H9 (cell line): ENCODE measurements around the gene SLIT2. TPM values are rescaled to one million over a fixed set of nuclear protein-coding genes. Genes with fewer than 3 reads are reported as not detected.

ENCODE experiments used
- DNase-seq: peaks from one replicate; pipeline ENCODE4 v3.0.0-alpha.2; 2017
- H2AFZ ChIP-seq: one replicate; pipeline ENCODE4 v1.6.1; 2013; ENCODE audit warnings: mild to moderate bottlenecking, low read length, control low read depth, moderate library complexity
- H2AK5ac ChIP-seq: 2 replicates; pipeline ENCODE4 v1.6.1; 2013; ENCODE audit warnings: low read length, control low read depth, mixed read lengths; ENCODE audit not compliant: insufficient read length
- H2BK120ac ChIP-seq: one replicate; pipeline ENCODE4 v1.6.1; 2013; ENCODE audit warnings: low read depth, mild to moderate bottlenecking, low read length, control low read depth, inconsistent platforms; ENCODE audit not compliant: poor library complexity, severe bottlenecking
- H2BK12ac ChIP-seq: 2 replicates; pipeline ENCODE4 v1.6.1; 2013; ENCODE audit warnings: low read length, control low read depth, mixed read lengths, low read depth; ENCODE audit not compliant: insufficient read length
- H2BK15ac ChIP-seq: 2 replicates; pipeline ENCODE4 v1.6.1; 2013; ENCODE audit warnings: low read depth, low read length, control low read depth
- H2BK20ac ChIP-seq: one replicate; pipeline ENCODE4 v1.6.1; 2013; ENCODE audit warnings: low read depth, mild to moderate bottlenecking, low read length, control low read depth, inconsistent platforms; ENCODE audit not compliant: poor library complexity, severe bottlenecking
- H2BK5ac ChIP-seq: 2 replicates; pipeline ENCODE4 v1.6.1; 2013; ENCODE audit warnings: low read length, control low read depth, mixed read lengths; ENCODE audit not compliant: insufficient read length
- H3K14ac ChIP-seq: 2 replicates; pipeline ENCODE4 v1.6.1; 2013; ENCODE audit warnings: low read length, control low read depth; ENCODE audit not compliant: insufficient read depth
- H3K18ac ChIP-seq: 2 replicates; pipeline ENCODE4 v1.6.1; 2013; ENCODE audit warnings: low read depth, mild to moderate bottlenecking, mixed read lengths, low read length, control low read depth; ENCODE audit not compliant: insufficient read length
- H3K23ac ChIP-seq: 2 replicates; pipeline ENCODE4 v1.6.1; 2013; ENCODE audit warnings: low read length, control low read depth, mixed read lengths, low read depth; ENCODE audit not compliant: insufficient read length
- H3K23me2 ChIP-seq: 2 replicates; pipeline ENCODE4 v1.6.1; 2013; ENCODE audit warnings: low read depth, mild to moderate bottlenecking, mixed read lengths, low read length, control low read depth; ENCODE audit not compliant: insufficient read length, poor library complexity, severe bottlenecking
- H3K27ac ChIP-seq: 2 replicates; pipeline ENCODE4 v1.5.1; 2013; ENCODE audit warnings: low read length, control low read depth, mixed read lengths, low read depth; ENCODE audit not compliant: insufficient read length
- H3K27me3 ChIP-seq: 2 replicates; pipeline ENCODE4 v1.6.1; 2013; ENCODE audit warnings: low read length, control low read depth, inconsistent platforms; ENCODE audit not compliant: insufficient read depth
- H3K4ac ChIP-seq: 2 replicates; pipeline ENCODE4 v1.6.1; 2013; ENCODE audit warnings: low read depth, mild to moderate bottlenecking, control low read depth, inconsistent platforms, low read length, moderate library complexity
- H3K4me1 ChIP-seq: 2 replicates; pipeline ENCODE4 v1.6.1; 2013; ENCODE audit warnings: low read length, control low read depth, inconsistent platforms; ENCODE audit not compliant: insufficient read depth
- H3K4me2 ChIP-seq: 2 replicates; pipeline ENCODE4 v1.6.1; 2013; ENCODE audit warnings: low read length, control low read depth, mixed read lengths; ENCODE audit not compliant: insufficient read length, insufficient read depth
- H3K56ac ChIP-seq: 2 replicates; pipeline ENCODE4 v1.6.1; 2013; ENCODE audit warnings: low read depth, mild to moderate bottlenecking, mixed read lengths, low read length, control low read depth; ENCODE audit not compliant: insufficient read length
- H3K79me1 ChIP-seq: 2 replicates; pipeline ENCODE4 v1.6.1; 2013; ENCODE audit warnings: low read depth, mild to moderate bottlenecking, moderate library complexity, low read length, control low read depth, inconsistent platforms; ENCODE audit not compliant: insufficient read depth, poor library complexity, severe bottlenecking
- H3K79me2 ChIP-seq: 2 replicates; pipeline ENCODE4 v1.6.1; 2013; ENCODE audit warnings: low read length, control low read depth, inconsistent platforms; ENCODE audit not compliant: insufficient read depth
- H3K9ac ChIP-seq: 2 replicates; pipeline ENCODE4 v1.6.1; 2013; ENCODE audit warnings: low read length, control low read depth, mixed read lengths; ENCODE audit not compliant: insufficient read length; ENCODE audit errors: extremely low read depth
- H3K9me3 ChIP-seq: one replicate; pipeline ENCODE4 v1.6.1; 2013; ENCODE audit warnings: low read depth, low read length, inconsistent platforms; ENCODE audit not compliant: control insufficient read depth
- H3T11ph ChIP-seq: one replicate; pipeline ENCODE4 v1.6.1; 2013; ENCODE audit warnings: mild to moderate bottlenecking, low read length, control low read depth, inconsistent platforms
- H4K20me1 ChIP-seq: one replicate; pipeline ENCODE4 v1.6.1; 2013; ENCODE audit not compliant: control insufficient read depth, insufficient read length, insufficient read depth
- H4K5ac ChIP-seq: 2 replicates; pipeline ENCODE4 v1.6.1; 2013; ENCODE audit warnings: low read depth, mild to moderate bottlenecking, mixed read lengths, low read length, control low read depth; ENCODE audit not compliant: insufficient read length
- H4K8ac ChIP-seq: replicated peaks from 2 replicates; pipeline ENCODE4 v1.6.1; 2013; ENCODE audit warnings: low read length, control low read depth, mixed read lengths, low read depth; ENCODE audit not compliant: insufficient read length
- H4K91ac ChIP-seq: 2 replicates; pipeline ENCODE4 v1.6.1; 2013; ENCODE audit warnings: low read depth, mild to moderate bottlenecking, moderate library complexity, mixed read lengths, low read length, control low read depth; ENCODE audit not compliant: insufficient read length
- H3K27ac Mint-ChIP-seq, 3 experiments: 2 replicates in 2 of 3; 3 replicates in 1 of 3; pipeline ENCODE4 v1.8.0; 2020 to 2021; ENCODE audit warnings: mixed read lengths in 3 of 3, mild to moderate bottlenecking in 1 of 3, moderate library complexity in 1 of 3
- H3K27me3 Mint-ChIP-seq: 2 replicates; pipeline ENCODE4 v1.8.0; 2021; ENCODE audit warnings: low read depth, mild to moderate bottlenecking, moderate library complexity, mixed read lengths
- H3K36me3 Mint-ChIP-seq, 3 experiments: 2 replicates in 2 of 3; 3 replicates in 1 of 3; pipeline ENCODE4 v1.8.0; 2020 to 2021; ENCODE audit warnings: low read depth in 3 of 3, mixed read lengths in 3 of 3; ENCODE audit not compliant: insufficient read depth in 1 of 3
- H3K4me1 Mint-ChIP-seq, 2 experiments: 2 replicates each; pipeline ENCODE4 v1.8.0; 2020; ENCODE audit warnings: mixed read lengths in 2 of 2
- H3K4me3 Mint-ChIP-seq, 2 experiments: 2 replicates in 1 of 2; 3 replicates in 1 of 2; pipeline ENCODE4 v1.8.0; 2020 to 2021; ENCODE audit warnings: mild to moderate bottlenecking in 2 of 2, mixed read lengths in 2 of 2, moderate library complexity in 1 of 2
- H3K9me3 Mint-ChIP-seq, 2 experiments: 2 replicates in 1 of 2; 3 replicates in 1 of 2; pipeline ENCODE4 v1.8.0; 2020; ENCODE audit warnings: mild to moderate bottlenecking in 2 of 2, mixed read lengths in 2 of 2, moderate library complexity in 1 of 2
- CTCF ChIP-seq: fragments of 200-600 bp; sonication (generic); conservative IDR thresholded peaks from 3 replicates; pipeline ENCODE4 v1.8.0; 2021; ENCODE audit warnings: antibody characterized with exemption, mild to moderate bottlenecking
- WGBS: extraction: QIAGEN DNeasy Blood & Tissue Kit; methylation state at CpG from one replicate; pipeline ENCODE4 v1.1.7; 2013; ENCODE audit warnings: missing lambda C conversion rate, low lambda C conversion rate, mixed read lengths; ENCODE audit not compliant: insufficient read length; ENCODE audit errors: extremely low coverage; 5-methylcytosine and 5-hydroxymethylcytosine counted together
- total RNA-seq: library from RNA; stranded (reverse); gene quantifications from 2 replicates; pipeline ENCODE4 v1.2.1, GENCODE V29; 2021

SLIT2 gene
- total RNA-seq, 1 experiment from 2014 or later: 1.3 TPM

DNA sequence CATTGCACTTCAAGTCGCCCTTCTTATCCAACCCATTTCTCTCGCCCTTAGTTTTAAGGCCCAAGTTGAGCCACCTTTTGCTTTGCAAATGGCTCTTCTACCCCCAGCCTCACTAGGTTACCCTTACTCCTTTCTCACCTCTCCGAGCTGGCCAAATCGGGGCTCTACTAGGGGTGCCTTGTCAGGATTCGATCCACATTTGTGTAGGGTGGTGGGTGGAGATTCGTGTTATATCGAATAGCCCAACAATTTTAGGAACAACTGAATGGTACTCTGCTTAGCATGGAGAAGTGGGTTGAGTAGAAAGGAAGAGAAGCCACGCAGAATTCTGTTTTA, 3.5 kb downstream of the SLIT2 start:
- peaks cover 35% of the 10 kb centered on the region for H3K23me2 ChIP-seq
- H2BK15ac ChIP-seq: no peak overlapping the region
- no peak for TF ChIP-seq CTCF
- no peak overlapping the region for H4K8ac ChIP-seq
- no peaks in the 10 kb centered on the region for H3K79me1 ChIP-seq
- no peak for DNase-seq
- H3K27ac Mint-ChIP-seq: peak overlapping the region in 1 of 3 experiments; percentile 41; a peak in 2 of 7 replicates
- no peak overlapping the region for H2AFZ ChIP-seq
- peak overlapping the region; percentile 86 for H3K4me2 ChIP-seq
- H3K27ac ChIP-seq: no peak overlapping the region
- no peak overlapping the region for H3K18ac ChIP-seq
- H2BK20ac ChIP-seq: no peak overlapping the region
- H2BK12ac ChIP-seq: no peak overlapping the region
- no peaks in the 10 kb centered on the region for H3K79me2 ChIP-seq
- H3K36me3 Mint-ChIP-seq: no peaks in the 10 kb centered on the region; a peak in 2 of 7 replicates
- no peaks in the 10 kb centered on the region for H4K20me1 ChIP-seq
- H2AK5ac ChIP-seq: no peak overlapping the region
- no CpG with 5 or more reads among the region's 8 CpGs for WGBS
- peaks cover 44% of the 10 kb centered on the region for H3K27me3 ChIP-seq
- no peak overlapping the region for H3K56ac ChIP-seq
- H3K4me1 Mint-ChIP-seq: peaks cover 44 to 58% of the 10 kb centered on the region in 2 experiments
- H3K9ac ChIP-seq: no peak overlapping the region
- no peak overlapping the region for H3K23ac ChIP-seq
- H3K9me3 ChIP-seq: no peaks in the 10 kb centered on the region
- no peaks in the 10 kb centered on the region; the same call in 1 of the 2 replicates for H3K4me1 ChIP-seq
- H4K91ac ChIP-seq: no peak overlapping the region
- H3K14ac ChIP-seq: no peak overlapping the region
- no peak overlapping the region for H2BK120ac ChIP-seq
- H3K27me3 Mint-ChIP-seq: peaks cover 76% of the 10 kb centered on the region
- H3T11ph ChIP-seq: no peak overlapping the region
- peak overlapping the region; percentile 73 to 90 for H3K4me3 Mint-ChIP-seq
- H4K5ac ChIP-seq: no peak overlapping the region
- peaks cover 2 to 3% of the 10 kb centered on the region in 2 experiments; a peak in 3 of 5 replicates for H3K9me3 Mint-ChIP-seq
- H3K4ac ChIP-seq: no peak overlapping the region
- H2BK5ac ChIP-seq: no peak overlapping the region
